Subcutaneous adipose tissue (tissue), 4 donors: ENCODE measurements around the gene APOD. TPM values are rescaled to one million over a fixed set of nuclear protein-coding genes. Genes with fewer than 3 reads are reported as not detected.

Experiments
- CTCF ChIP-seq: fragments of 450-650 bp; IDR thresholded peaks from one replicate; pipeline ENCODE4 v1.5.1; 2016; ENCODE audit warnings: low read depth, mild to moderate bottlenecking, control low read depth, antibody characterized with exemption, moderate library complexity
- total RNA-seq, 4 donors: library from RNA; depleted of rRNA; stranded (reverse); fragments of >200 nt; gene quantifications; one replicate each; pipeline ENCODE4 v1.1.0, GENCODE V29; 2016

The APOD gene
- total RNA-seq, 4 donors from 2014 or later = 717 to 1,841 (median 1,266) TPM

DNA sequence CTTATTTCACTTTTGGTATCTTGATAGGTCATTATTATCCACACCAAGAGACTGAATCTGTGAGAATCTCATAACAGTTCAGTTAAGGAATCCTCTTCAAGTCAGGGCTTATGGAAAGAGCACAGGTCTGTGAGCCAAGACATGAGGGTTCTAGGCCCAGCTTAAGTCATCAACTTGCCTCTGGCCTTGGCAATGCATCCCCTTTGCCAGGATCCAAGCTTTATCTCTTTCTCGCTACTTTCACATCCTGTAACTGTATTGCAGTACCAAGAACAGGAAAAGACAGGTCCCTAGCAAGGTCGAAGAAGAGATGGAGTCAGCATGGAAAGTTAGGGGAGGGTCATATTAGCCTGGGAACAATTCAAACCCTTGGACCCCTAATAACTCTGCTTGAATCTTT lies 13.5 kb upstream of the APOD start:
- TF ChIP-seq CTCF = no peak

GRCh38 chr3:195596765-195597171 lies 13.0 kb upstream of the APOD start:
- TF ChIP-seq CTCF = no peak

DNA sequence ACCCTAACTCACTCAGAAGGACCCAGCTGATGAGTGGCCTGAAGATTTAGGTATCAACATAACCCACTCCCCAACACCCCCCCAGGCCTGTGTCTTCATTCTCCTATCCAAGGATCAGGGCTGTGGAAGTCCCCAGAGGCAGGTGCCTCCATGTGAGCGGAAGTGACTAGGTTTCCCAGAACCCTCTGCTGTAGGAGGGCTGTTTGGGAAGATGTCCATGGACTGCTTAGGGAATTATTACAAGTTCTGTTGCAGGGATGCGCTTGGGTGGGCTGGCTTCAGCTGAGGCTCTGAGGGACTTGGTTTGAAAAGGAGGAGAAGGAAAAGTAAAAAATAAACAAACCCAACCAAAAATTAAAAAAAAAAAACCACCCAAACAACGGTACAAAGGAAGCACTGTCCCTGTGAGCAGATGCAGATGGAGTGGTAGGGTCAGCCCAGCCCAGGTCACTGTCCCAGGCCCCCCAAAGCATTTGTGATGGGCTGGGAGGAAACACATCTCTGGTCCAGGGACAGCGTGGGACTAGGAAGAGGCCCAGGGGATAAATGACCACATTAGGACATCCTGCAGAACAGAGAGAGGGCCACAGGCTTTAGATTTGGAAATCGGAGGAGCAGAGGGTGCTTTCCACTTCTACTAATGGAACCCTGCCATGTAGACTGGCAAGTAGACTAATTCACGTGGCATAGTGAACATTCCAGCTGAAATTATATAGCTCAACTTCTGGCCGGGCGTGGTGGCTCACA lies 12.2 kb upstream of the APOD start:
- TF ChIP-seq CTCF = no peak

- TF ChIP-seq CTCF = no peak
Observed at GRCh38 chr3:195591852-195592251, 8.1 kb upstream of the APOD start.

GRCh38 chr3:195591220-195591619 lies 7.5 kb upstream of the APOD start:
- no peak for TF ChIP-seq CTCF

GRCh38 chr3:195587824-195588223 lies 4.1 kb upstream of the APOD start:
- no peak for TF ChIP-seq CTCF

DNA sequence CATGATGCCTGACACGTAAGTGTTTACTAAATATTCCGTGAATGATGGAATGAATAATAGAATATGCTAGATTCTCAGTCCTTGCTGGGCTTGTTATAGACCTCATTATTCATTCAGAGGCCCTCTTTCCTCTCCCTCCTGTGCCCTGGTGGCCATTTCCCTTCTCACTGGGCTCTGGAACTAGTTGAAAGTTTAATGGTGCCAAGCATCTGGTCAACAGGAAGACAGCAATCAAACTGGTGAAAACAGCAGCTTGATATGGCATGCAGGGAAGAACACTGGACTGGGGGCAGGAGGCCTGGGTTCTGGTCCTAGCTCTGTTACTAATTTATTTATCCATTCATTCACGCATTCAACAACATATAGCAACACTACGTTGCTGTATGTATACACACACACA lies 3.7 kb upstream of the APOD start:
- no peak for TF ChIP-seq CTCF
